ENCODE data around the gene GASK1A.
"Not testable (repeated sequence)": the region's sequence is repeated elsewhere in the genome, so short reads cannot be mapped to it uniquely, and the experiment has no call there.

GRCh38 chr3:42974906-42975305, 4.2 kb upstream of the GASK1A start:
- TF ChIP-seq CTCF (conservative IDR thresholded peaks at IDR 0.05); EZH2 (IDR thresholded peaks at IDR 0.05; ENCODE audit: low read depth): not testable (repeated sequence)

Data from PC-9 (cell line).